GM10847 (cell line): ENCODE results near the gene RAD51AP1.

Experiments
- POLR2A ChIP-seq: IDR thresholded peaks from 2 replicates; pipeline ENCODE4 v1.6.1; 2011; ENCODE audit not compliant: insufficient read length; ENCODE audit errors: extremely low read depth

Gene RAD51AP1

DNA sequence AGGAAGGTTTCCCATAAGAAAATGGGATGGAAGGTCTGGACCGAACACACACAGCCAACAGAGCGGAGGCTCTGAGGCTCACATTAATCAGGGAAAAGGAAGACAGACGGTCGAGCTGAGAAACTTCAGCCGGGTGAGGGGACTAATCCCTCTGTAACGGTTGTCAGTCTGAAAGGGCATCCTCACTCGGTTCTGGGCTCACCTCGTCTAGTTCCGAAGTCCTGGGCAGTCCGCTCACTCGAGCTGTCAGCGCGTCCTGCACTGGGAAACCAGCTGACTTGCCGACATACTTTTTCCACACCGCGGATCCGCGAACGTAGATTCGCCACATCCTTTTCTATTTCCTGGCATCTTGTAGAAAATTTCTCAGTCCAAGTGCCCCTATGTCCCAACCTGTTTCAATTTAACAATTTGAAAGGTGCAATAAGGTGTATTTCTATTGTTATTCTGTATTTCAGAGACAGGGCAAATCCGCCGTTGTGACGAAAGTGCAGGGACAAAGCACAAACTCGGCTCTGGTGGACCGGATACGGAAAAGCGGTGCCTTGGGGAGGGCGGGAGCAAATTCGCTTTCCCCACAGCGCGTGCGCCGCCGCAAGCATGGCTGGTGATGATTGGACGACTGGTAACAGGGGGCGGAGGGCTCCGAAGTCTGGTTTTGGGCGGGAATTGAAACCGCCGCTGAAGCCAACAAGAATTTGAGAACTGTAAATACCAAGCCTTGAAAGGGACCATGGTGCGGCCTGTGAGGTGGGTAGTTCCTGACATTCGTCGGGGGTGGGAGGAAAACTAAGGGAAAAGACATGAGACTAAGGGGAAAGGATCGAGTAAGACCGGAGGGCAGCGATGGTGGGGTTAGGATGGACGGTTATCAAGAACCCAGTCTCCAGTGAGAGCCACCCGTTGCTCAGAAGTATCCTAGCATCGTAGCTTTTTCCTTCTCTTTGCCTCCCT, at the start of gene RAD51AP1:
Gene RAD51AP1 (plus strand): TSS at position 684 of the 954 bp plus-strand sequence. CDS start 50 bp downstream, at position 734.
- TF ChIP-seq POLR2A: peak; percentile 67

DNA sequence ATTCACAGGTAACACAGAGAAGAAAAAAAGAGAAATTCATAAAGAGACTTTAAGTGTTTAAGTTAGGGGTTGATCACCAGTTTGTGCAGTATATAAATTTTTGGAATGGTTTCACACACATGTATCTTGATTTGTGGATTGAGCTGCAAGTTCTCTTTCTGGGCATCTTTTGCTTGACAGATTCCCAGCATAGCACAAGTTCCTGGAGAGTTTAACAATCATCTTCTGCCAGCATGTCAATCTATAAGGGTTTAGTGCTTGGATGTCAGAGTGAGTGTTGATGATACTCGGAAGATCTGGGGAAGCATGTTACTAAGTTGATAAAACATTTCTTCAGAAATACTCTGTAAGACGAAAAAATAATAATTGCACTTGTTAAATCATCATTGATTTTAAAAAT, 49.1 kb upstream of the RAD51AP1 start:
- TF ChIP-seq POLR2A: no peak

DNA sequence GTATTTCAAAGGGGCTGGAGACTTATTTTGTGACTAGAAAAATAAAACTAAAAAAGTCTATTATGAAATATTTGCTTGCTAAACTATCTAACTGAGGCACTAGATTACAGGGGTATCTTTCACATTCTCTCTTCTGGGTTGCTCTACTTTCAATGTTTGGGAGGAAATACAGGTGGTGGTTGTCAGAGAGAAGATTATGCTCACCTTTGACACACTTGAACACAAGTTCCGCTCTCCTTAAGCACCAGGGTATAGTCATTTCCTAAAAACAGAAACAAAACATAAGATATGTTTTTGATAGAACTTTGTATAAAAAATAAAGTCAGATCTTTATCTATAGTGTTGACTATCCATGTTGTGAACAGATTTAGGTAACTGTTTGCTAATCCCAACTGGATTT, 47.7 kb upstream of the RAD51AP1 start:
- no peak for TF ChIP-seq POLR2A

- TF ChIP-seq POLR2A: no peak
Observed at GRCh38 chr12:4496145-4496838, 42.4 kb upstream of the RAD51AP1 start.

- no peak for TF ChIP-seq POLR2A
Observed at GRCh38 chr12:4499186-4499585, 39.5 kb upstream of the RAD51AP1 start.

DNA sequence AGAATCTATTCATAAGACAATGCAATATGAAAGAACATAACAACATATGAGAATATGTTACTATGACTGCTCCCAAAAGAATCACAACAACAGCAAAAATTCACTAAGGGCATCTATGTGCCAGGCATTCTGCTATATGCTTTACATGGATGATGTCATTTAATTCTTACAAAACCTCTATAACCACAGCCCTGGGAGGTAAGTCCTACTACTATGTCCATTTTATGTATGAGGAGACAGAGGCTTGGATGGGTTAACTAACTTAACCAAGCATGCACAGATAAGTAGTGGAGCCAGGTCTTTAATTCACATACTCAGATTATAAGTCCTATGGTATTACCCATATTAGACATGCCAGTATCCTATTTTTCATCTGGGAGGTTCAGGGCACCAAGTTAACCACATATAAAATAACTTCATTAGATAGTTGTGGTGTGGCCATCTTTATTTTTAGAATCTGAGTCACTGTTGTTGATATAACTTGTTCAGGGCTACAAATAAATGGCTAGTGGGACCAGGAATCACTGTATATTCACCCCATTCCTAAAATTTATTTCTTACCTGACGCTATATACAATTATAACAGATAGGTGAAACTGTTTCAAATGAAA, 33.2 kb upstream of the RAD51AP1 start:
- no peak for TF ChIP-seq POLR2A

GRCh38 chr12:4506430-4506829, 32.3 kb upstream of the RAD51AP1 start:
- TF ChIP-seq POLR2A: no peak

GRCh38 chr12:4506870-4507269, 31.8 kb upstream of the RAD51AP1 start:
- no peak for TF ChIP-seq POLR2A

DNA sequence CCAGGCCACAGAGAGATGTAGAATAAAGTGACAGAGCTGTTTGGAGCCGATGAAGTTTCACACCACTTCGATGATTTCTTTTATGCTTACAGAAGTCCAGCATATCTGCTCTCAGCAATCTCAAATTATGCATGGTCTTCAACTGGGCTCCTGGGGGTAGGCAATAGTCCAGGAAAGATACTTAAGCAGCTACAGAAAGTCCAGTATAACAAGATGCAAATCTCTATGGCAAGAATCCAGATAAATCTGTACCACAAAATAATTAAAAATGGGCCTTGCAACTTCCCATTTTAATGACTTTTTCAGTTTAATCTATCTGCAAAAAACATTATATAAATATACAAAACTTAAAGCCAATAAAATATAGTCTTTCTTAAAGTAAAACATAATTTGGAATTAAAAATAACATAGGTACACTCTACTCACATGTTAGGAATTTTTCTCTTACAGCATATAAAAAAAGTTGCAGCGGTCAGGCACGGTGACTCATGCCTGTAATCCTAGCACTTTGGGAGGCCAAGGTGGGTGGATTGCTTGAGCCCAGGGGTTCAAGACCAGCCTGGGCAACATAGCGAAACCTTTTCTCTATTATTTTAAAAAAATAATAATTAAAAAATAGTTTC, 20.5 kb upstream of the RAD51AP1 start:
- TF ChIP-seq POLR2A: no peak

GRCh38 chr12:4526923-4527546, 11.7 kb upstream of the RAD51AP1 start:
- TF ChIP-seq POLR2A: no peak

DNA sequence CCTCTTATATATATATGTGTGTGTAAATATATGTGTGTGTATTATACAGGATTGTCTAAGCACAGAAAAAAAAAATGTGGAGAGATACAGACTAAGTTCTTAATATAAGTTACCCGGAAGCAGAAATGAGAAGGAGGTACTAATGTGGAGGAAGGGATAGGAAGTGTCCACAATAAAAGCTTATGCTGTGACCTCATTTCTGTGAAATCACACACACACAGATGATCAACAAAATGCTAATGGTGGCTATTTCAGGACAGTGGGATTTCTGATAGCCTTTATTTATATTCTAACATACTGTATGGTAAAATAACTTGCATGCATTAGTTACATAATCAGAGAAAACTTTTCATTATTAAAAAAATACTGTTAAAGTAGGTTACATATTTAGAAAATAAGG, 8.5 kb upstream of the RAD51AP1 start:
- TF ChIP-seq POLR2A: no peak

- TF ChIP-seq POLR2A: no peak
Observed at GRCh38 chr12:4530982-4531586, 7.6 kb upstream of the RAD51AP1 start.

DNA sequence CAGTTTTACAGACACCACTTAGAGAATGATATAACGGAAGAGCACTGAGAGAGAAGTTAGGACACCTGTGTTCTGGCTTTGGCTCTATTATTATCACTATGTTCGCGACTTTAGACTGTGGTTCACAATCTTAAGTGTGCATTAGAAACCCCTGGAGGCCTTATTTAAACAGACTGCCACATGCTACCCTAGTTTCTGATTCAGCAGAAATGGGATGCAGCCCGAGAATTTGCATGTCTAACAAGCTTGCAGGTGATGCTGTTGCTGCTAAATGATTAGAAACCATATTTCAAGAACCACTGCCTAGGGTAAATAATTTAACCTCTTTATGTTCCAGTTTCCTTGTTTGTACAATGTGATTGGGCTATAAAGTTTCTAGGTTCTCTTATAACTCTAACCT, 3.6 kb upstream of the RAD51AP1 start:
- no peak for TF ChIP-seq POLR2A

GRCh38 chr12:4535871-4536270, 2.8 kb upstream of the RAD51AP1 start:
- TF ChIP-seq POLR2A: no peak
